H1 (cell line): ENCODE results near the gene MMGT1. TPM values are rescaled to one million over a fixed set of nuclear protein-coding genes. Genes with fewer than 3 reads are reported as not detected.
A peak's percentile ranks its signal among the peaks of the same experiment; 100 is the strongest.

ENCODE experiments used
- BCL11A ChIP-seq, 2 experiments: IDR thresholded peaks; one replicate each; pipeline ENCODE4 v1.6.1; 2011; ENCODE audit warnings: low read depth in 2 of 2, low read length in 2 of 2, mild to moderate bottlenecking in 2 of 2
- BRCA1 ChIP-seq: IDR thresholded peaks from 2 replicates; pipeline ENCODE4 v1.6.1; 2012; ENCODE audit warnings: low read depth, low read length, improper control_type of control experiment
- CBX8 ChIP-seq: fragments of 300-800, 300-1000 bp; sonication (generic); IDR thresholded peaks from 2 replicates; pipeline ENCODE4 v1.7.1; 2016; ENCODE audit warnings: low read depth, low read length, borderline replicate concordance
- GABPA ChIP-seq: IDR thresholded peaks from 2 replicates; pipeline ENCODE4 v1.6.1; 2011; ENCODE audit warnings: mild to moderate bottlenecking, low read length, moderate library complexity, borderline replicate concordance; ENCODE audit not compliant: insufficient read depth
- GTF2F1 ChIP-seq: IDR thresholded peaks from 2 replicates; pipeline ENCODE4 v1.6.1; 2012; ENCODE audit warnings: low read depth, low read length, improper control_type of control experiment, borderline replicate concordance
- JUN ChIP-seq: IDR thresholded peaks from 2 replicates; pipeline ENCODE4 v1.6.1; 2011; ENCODE audit warnings: low read depth, mild to moderate bottlenecking, improper control_type of control experiment, low read length
- KDM1A ChIP-seq: fragments of 200-600, 300-600 bp; sonication (generic); IDR thresholded peaks from 2 replicates; pipeline ENCODE4 v1.7.1; 2016; ENCODE audit warnings: mild to moderate bottlenecking, low read length, borderline replicate concordance
- KDM4A ChIP-seq: IDR thresholded peaks from one replicate; pipeline ENCODE4 v1.7.1; 2012; ENCODE audit warnings: low read depth, mild to moderate bottlenecking, moderate library complexity, low read length, inconsistent platforms; ENCODE audit not compliant: severe bottlenecking
- KDM5A ChIP-seq: fragments of 200-600 bp; IDR thresholded peaks from 2 replicates; pipeline ENCODE4 v1.7.1; 2012; ENCODE audit warnings: mild to moderate bottlenecking, low read length, inconsistent platforms, mixed read lengths
- PHF8 ChIP-seq: fragments of 200-600 bp; sonication (generic); conservative IDR thresholded peaks from 2 replicates; pipeline ENCODE4 v1.7.1; 2012; ENCODE audit warnings: low read depth, mild to moderate bottlenecking, inconsistent platforms, low read length, moderate library complexity
- POLR2A ChIP-seq, 2 experiments: IDR thresholded peaks; 1 replicate in 1 of 2; 2 replicates in 1 of 2; pipeline ENCODE4 v1.6.1; 2011; ENCODE audit warnings: low read depth in 2 of 2, low read length in 2 of 2, mild to moderate bottlenecking in 2 of 2; ENCODE audit errors: control extremely low read depth in 1 of 2
- RNF2 ChIP-seq: fragments of 200-900, 300-1000 bp; sonication (generic); IDR thresholded peaks from 2 replicates; pipeline ENCODE4 v1.7.1; 2016; ENCODE audit warnings: borderline replicate concordance, low read depth, mild to moderate bottlenecking, antibody characterized with exemption, low read length; ENCODE audit not compliant: poor library complexity, severe bottlenecking; ENCODE audit errors: missing control alignments
- SIN3A ChIP-seq, 2 experiments: IDR thresholded peaks in 1 of 2; conservative IDR thresholded peaks in 1 of 2; 2 replicates each; pipeline ENCODE4 v1.6.1; 2011 to 2012; ENCODE audit warnings: low read length in 2 of 2, improper control_type of control experiment in 1 of 2, low read depth in 1 of 2, mild to moderate bottlenecking in 1 of 2
- SUZ12 ChIP-seq: fragments of 200-600 bp; sonication (generic); IDR thresholded peaks from 2 replicates; pipeline ENCODE4 v1.6.1; 2012; ENCODE audit warnings: mild to moderate bottlenecking, inconsistent platforms, low read length, moderate library complexity, mixed read lengths
- TAF7 ChIP-seq: optimal IDR thresholded peaks from 2 replicates; pipeline ENCODE3; 2011; ENCODE audit warnings: low read depth, mild to moderate bottlenecking, inconsistent platforms, low read length, moderate library complexity, borderline replicate concordance
- TBP ChIP-seq: IDR thresholded peaks from 2 replicates; pipeline ENCODE4 v1.6.1; 2011; ENCODE audit warnings: low read depth, low read length, improper control_type of control experiment
- YY1 ChIP-seq: IDR thresholded peaks from 2 replicates; pipeline ENCODE4 v1.6.1; 2011; ENCODE audit warnings: low read depth, mild to moderate bottlenecking, low read length
- ZNF274 ChIP-seq: IDR thresholded peaks from 2 replicates; pipeline ENCODE4 v1.7.0; 2012; ENCODE audit warnings: low read length, borderline replicate concordance; ENCODE audit errors: extremely low read depth
- polyA plus RNA-seq, 7 experiments: library from polyadenylated mRNA; depleted of rRNA in 3 of 7; stranded (reverse) in 5 of 7; unstranded in 2 of 7; fragments of >200 nt in 5 of 7; fragments of 200-250 nt in 2 of 7; gene quantifications; 1 replicate in 5 of 7; 2 replicates in 1 of 7; 4 replicates in 1 of 7; pipeline versions ENCODE4 v1.2.1 to v1.2.3, GENCODE V29; 2011 to 2013; ENCODE audit warnings: missing spikeins in 2 of 7, mixed read lengths in 2 of 7
- total RNA-seq: library from RNA; stranded (reverse); fragmentation: NEBNext Ultra II Directional; extraction: Animal tissue kit (Norgen Biotek cat#: 25700); gene quantifications from 2 replicates; pipeline ENCODE4 v1.2.1, GENCODE V29; 2021
- TF ChIP-seq, protein P1 (sequence below): IDR thresholded peaks from 2 replicates; pipeline ENCODE4 v1.6.1; 2012; ENCODE audit warnings: inconsistent platforms
- TF ChIP-seq, protein P2 (sequence below): IDR thresholded peaks from 2 replicates; pipeline ENCODE4 v1.6.1; 2012; ENCODE audit warnings: low read length, inconsistent platforms
- TF ChIP-seq, protein P3 (sequence below): IDR thresholded peaks from 2 replicates; pipeline ENCODE4 v1.6.1; 2012; ENCODE audit warnings: inconsistent platforms

The MMGT1 gene
- total and polyA plus RNA-seq, 2 of the 8 experiments (the other 6 are each of a cell fraction or from before 2014, with no cell fraction given): 10.0 to 20.5 TPM

DNA sequence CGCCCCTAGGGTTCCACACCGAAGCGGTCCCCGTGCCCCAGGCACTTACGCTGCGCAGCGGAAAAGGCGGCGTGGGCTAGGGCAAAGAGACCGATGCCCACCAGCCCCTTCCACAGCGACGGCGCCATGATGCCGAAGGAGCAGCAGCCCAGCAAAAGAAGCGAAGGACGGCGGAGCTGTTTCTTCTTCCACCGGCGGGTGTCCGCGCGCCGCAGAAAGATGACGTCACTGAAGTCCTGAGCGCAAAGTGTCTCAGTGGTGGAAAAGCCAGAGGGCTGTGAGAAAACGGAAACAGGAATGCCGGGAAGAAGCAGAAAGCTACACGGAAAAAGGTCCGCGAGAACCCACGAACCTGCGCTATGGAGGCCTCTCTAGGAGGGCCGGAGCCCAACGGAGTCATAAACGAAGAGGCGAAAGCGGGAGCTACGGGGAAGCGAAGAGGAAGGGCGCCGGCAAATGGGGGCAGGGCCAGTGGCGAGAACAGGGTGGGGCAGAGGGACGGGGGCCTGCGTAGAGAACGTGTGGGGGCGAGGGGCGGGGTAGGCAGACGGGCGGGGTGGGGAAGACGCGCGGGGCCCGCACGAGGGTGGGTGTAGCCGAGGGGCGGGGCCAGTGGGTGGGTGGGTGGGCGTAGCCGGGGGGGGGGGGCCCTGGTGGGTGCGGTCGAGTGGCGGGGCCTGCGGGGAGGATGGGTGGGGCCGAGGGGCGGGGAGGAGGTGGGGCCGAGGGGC, at the start of gene MMGT1 (continued):
- peak; percentile 62 for TF ChIP-seq PHF8
- peak; percentile 32 for TF ChIP-seq KDM4A
- TF ChIP-seq SUZ12: no peak
- no peak for TF ChIP-seq RNF2
- no peak for TF ChIP-seq CBX8
- TF ChIP-seq GABPA: no peak
- no peak for TF ChIP-seq BRCA1
- TF ChIP-seq YY1: peak; percentile 12; the same call in 1 of the 2 replicates
- TF ChIP-seq SIN3A (conservative IDR thresholded peaks at IDR 0.05 in 1 of 2, IDR thresholded peaks at IDR 0.05 in 1 of 2; ENCODE audit: low read depth in 1 of 2, low read length in 2 of 2): no peak; a peak in 1 of 4 replicates
- TF ChIP-seq, protein P1, sequence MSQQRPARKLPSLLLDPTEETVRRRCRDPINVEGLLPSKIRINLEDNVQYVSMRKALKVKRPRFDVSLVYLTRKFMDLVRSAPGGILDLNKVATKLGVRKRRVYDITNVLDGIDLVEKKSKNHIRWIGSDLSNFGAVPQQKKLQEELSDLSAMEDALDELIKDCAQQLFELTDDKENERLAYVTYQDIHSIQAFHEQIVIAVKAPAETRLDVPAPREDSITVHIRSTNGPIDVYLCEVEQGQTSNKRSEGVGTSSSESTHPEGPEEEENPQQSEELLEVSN: no peak
- peak; percentile 56; the same call in 1 of the 2 replicates for TF ChIP-seq TBP
- TF ChIP-seq KDM1A: no peak
- no peak for TF ChIP-seq GTF2F1
- TF ChIP-seq POLR2A (IDR thresholded peaks at IDR 0.05; ENCODE audit: control extremely low read depth in 1 of 2, low read depth in 2 of 2, low read length in 2 of 2): peak; percentile 54 to 62
- TF ChIP-seq, protein P2, sequence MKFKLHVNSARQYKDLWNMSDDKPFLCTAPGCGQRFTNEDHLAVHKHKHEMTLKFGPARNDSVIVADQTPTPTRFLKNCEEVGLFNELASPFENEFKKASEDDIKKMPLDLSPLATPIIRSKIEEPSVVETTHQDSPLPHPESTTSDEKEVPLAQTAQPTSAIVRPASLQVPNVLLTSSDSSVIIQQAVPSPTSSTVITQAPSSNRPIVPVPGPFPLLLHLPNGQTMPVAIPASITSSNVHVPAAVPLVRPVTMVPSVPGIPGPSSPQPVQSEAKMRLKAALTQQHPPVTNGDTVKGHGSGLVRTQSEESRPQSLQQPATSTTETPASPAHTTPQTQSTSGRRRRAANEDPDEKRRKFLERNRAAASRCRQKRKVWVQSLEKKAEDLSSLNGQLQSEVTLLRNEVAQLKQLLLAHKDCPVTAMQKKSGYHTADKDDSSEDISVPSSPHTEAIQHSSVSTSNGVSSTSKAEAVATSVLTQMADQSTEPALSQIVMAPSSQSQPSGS: peak; percentile 72; the same call in 1 of the 2 replicates
- no peak for TF ChIP-seq ZNF274
- TF ChIP-seq TAF7: no peak
- TF ChIP-seq, protein P3, sequence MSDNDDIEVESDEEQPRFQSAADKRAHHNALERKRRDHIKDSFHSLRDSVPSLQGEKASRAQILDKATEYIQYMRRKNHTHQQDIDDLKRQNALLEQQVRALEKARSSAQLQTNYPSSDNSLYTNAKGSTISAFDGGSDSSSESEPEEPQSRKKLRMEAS: no peak
- TF ChIP-seq BCL11A (IDR thresholded peaks at IDR 0.05; ENCODE audit: low read depth in 2 of 2, low read length in 2 of 2): no peak
- TF ChIP-seq JUN: no peak
- TF ChIP-seq KDM5A: peak; percentile 65
